GM23338 (cell line): ENCODE data around the gene CMIP. TPM values are rescaled to one million over a fixed set of nuclear protein-coding genes. Genes with fewer than 3 reads are reported as not detected.

ENCODE experiments used
- ATAC-seq: fragments of 200-7000 bp; cut with Tn5 transposase; 3 replicates; pipeline ENCODE4 v1.9.1; 2020
- DNase-seq: peaks from one replicate; pipeline ENCODE4 v3.0.0-alpha.2; 2015; ENCODE audit warnings: low spot score
- H2AFZ ChIP-seq: fragments of 200-600 bp; sonication (generic); 2 replicates; pipeline ENCODE4 v1.8.0; 2016; ENCODE audit warnings: antibody characterized with exemption, mild to moderate bottlenecking, moderate library complexity
- H3F3A ChIP-seq: fragments of 200-600 bp; sonication (generic); replicated peaks from 2 replicates; pipeline ENCODE4 v1.8.0; 2017; ENCODE audit warnings: antibody characterized with exemption, mixed run types, low read depth
- H3K27ac ChIP-seq: fragments of 200-600 bp; sonication (generic); 2 replicates; pipeline ENCODE4 v1.6.1; 2016; ENCODE audit warnings: low read depth
- H3K27me3 ChIP-seq: fragments of 200-600 bp; sonication (generic); 2 replicates; pipeline ENCODE4 v1.8.0; 2016; ENCODE audit warnings: mild to moderate bottlenecking, mixed run types, moderate library complexity; ENCODE audit not compliant: insufficient read depth
- H3K36me3 ChIP-seq: fragments of 200-600 bp; sonication (generic); 2 replicates; pipeline ENCODE4 v1.8.0; 2016; ENCODE audit warnings: mild to moderate bottlenecking; ENCODE audit not compliant: insufficient read depth
- H3K4me1 ChIP-seq: fragments of 200-600 bp; sonication (generic); 2 replicates; pipeline ENCODE4 v1.8.0; 2016; ENCODE audit warnings: mild to moderate bottlenecking, moderate library complexity; ENCODE audit not compliant: insufficient read depth
- H3K4me2 ChIP-seq: fragments of 200-600 bp; sonication (generic); 2 replicates; pipeline ENCODE4 v1.7.1; 2017; ENCODE audit warnings: mixed run types
- H3K4me3 ChIP-seq: fragments of 200-600 bp; sonication (generic); 2 replicates; pipeline ENCODE4 v1.6.1; 2016; ENCODE audit warnings: mixed run types
- H3K79me2 ChIP-seq: fragments of 200-600 bp; sonication (generic); replicated peaks from 2 replicates; pipeline ENCODE4 v1.8.0; 2017; ENCODE audit warnings: mild to moderate bottlenecking; ENCODE audit not compliant: insufficient read depth
- H3K9me2 ChIP-seq: fragments of 200-600 bp; sonication (generic); 2 replicates; pipeline ENCODE4 v1.8.0; 2017; ENCODE audit not compliant: insufficient read depth
- H4K20me1 ChIP-seq: fragments of 200-600 bp; sonication (generic); replicated peaks from 2 replicates; pipeline ENCODE4 v1.8.0; 2017; ENCODE audit warnings: mild to moderate bottlenecking; ENCODE audit not compliant: insufficient read depth
- H3K27ac Mint-ChIP-seq: 2 replicates; pipeline ENCODE4 v1.8.0; 2020; ENCODE audit warnings: inconsistent platforms, mild to moderate bottlenecking, moderate library complexity, mixed read lengths
- H3K27me3 Mint-ChIP-seq: 3 replicates; pipeline ENCODE4 v1.8.0; 2022; ENCODE audit warnings: low read depth, mild to moderate bottlenecking, moderate library complexity, mixed read lengths, inconsistent platforms; ENCODE audit not compliant: insufficient read depth, poor library complexity
- H3K36me3 Mint-ChIP-seq: 3 replicates; pipeline ENCODE4 v1.8.0; 2021; ENCODE audit warnings: low read depth, mild to moderate bottlenecking, inconsistent platforms, moderate library complexity, mixed read lengths
- H3K4me1 Mint-ChIP-seq: 3 replicates; pipeline ENCODE4 v1.8.0; 2020; ENCODE audit warnings: mild to moderate bottlenecking, inconsistent platforms, mixed read lengths
- H3K4me3 Mint-ChIP-seq: 3 replicates; pipeline ENCODE4 v1.8.0; 2021; ENCODE audit warnings: moderate library complexity, mild to moderate bottlenecking, inconsistent platforms, mixed read lengths
- H3K9me3 Mint-ChIP-seq: 3 replicates; pipeline ENCODE4 v1.8.0; 2020; ENCODE audit warnings: moderate library complexity, mild to moderate bottlenecking, inconsistent platforms, mixed read lengths
- CREB1 ChIP-seq: fragments of 250-450 bp; sonication (Bioruptor Pico); IDR thresholded peaks from 2 replicates; pipeline ENCODE4 v1.5.0; 2020; ENCODE audit warnings: low read depth, mild to moderate bottlenecking, moderate library complexity
- CTCF ChIP-seq, 2 experiments: fragments of 200-600 bp in 1 of 2; sonication (generic) in 1 of 2; conservative IDR thresholded peaks; 2 replicates each; pipeline versions ENCODE4 v1.5.1 to v1.6.1; 2016 to 2017; ENCODE audit warnings: antibody characterized with exemption in 2 of 2, low read depth in 2 of 2, mild to moderate bottlenecking in 2 of 2, moderate library complexity in 1 of 2
- ETS1 ChIP-seq: IDR thresholded peaks from 2 replicates; pipeline ENCODE4 v1.6.1; 2016; ENCODE audit warnings: antibody characterized with exemption
- EZH2phosphoT487 ChIP-seq: fragments of 200-600 bp; sonication (generic); IDR thresholded peaks from one replicate; pipeline ENCODE4 v1.8.1; 2018; ENCODE audit warnings: antibody characterized with exemption; ENCODE audit not compliant: unreplicated experiment
- JUNB ChIP-seq: IDR thresholded peaks from one replicate; pipeline ENCODE4 v1.6.1; 2016; ENCODE audit warnings: antibody characterized with exemption; ENCODE audit not compliant: unreplicated experiment
- NANOG ChIP-seq: IDR thresholded peaks from 2 replicates; pipeline ENCODE4 v1.6.1; 2016; ENCODE audit warnings: antibody characterized with exemption, borderline replicate concordance
- POLR2AphosphoS5 ChIP-seq: IDR thresholded peaks from 2 replicates; pipeline ENCODE4 v1.6.1; 2016; ENCODE audit warnings: antibody characterized with exemption, low read depth
- REST ChIP-seq: IDR thresholded peaks from one replicate; pipeline ENCODE4 v1.6.1; 2018; ENCODE audit warnings: antibody characterized with exemption; ENCODE audit not compliant: unreplicated experiment
- STAT1 ChIP-seq: IDR thresholded peaks from one replicate; pipeline ENCODE4 v1.6.1; 2016; ENCODE audit warnings: antibody characterized with exemption; ENCODE audit not compliant: unreplicated experiment
- ZNF114 ChIP-seq: fragments of 250-450 bp; sonication (Bioruptor Pico); IDR thresholded peaks from 2 replicates; pipeline ENCODE4 v1.5.0; 2020; ENCODE audit warnings: mild to moderate bottlenecking, moderate library complexity
- ZNF331 ChIP-seq: fragments of 250-450 bp; sonication (Bioruptor Pico); IDR thresholded peaks from 2 replicates; pipeline ENCODE4 v1.5.0; 2020; ENCODE audit warnings: low read depth, mild to moderate bottlenecking, moderate library complexity
- ZNF462 ChIP-seq: fragments of 250-450 bp; sonication (Bioruptor Pico); IDR thresholded peaks from 2 replicates; pipeline ENCODE4 v1.5.0; 2020; ENCODE audit warnings: mild to moderate bottlenecking, moderate library complexity
- polyA plus RNA-seq: library from polyadenylated mRNA; unstranded; fragments of >200 nt; fragmentation: Nextera tagmentation; extraction: Ambion mirVana; gene quantifications from 2 replicates; pipeline ENCODE4 v1.2.1, GENCODE V29; 2016
- total RNA-seq: library from RNA; depleted of rRNA; stranded (reverse); fragments of >200 nt; shearing (Covaris generic); gene quantifications from 2 replicates; pipeline ENCODE4 v1.2.3, GENCODE V29; 2014

The CMIP gene
- total and polyA plus RNA-seq, 2 experiments from 2014 or later = 9.5 to 62.3 TPM

GRCh38 chr16:81703177-81704155 is 258.9 kb downstream of the CMIP start:
- H3K4me2 ChIP-seq = no peak overlapping the region
- peak; percentile 28 for DNase-seq
- no peaks in the 10 kb centered on the region for H3K27me3 ChIP-seq
- H3K27ac ChIP-seq = no peak overlapping the region
- Mint-ChIP-seq H3K9me3 (no peaks in the 10 kb centered on the region), H3K27me3 (peaks cover 19% of the 10 kb centered on the region), H3K4me3 (no peak overlapping the region), H3K36me3 (peaks cover 51% of the 10 kb centered on the region), H3K27ac (no peak overlapping the region; the same call in 1 of the 2 replicates), H3K4me1 (peaks cover 2% of the 10 kb centered on the region; the same call in 2 of the 3 replicates)
- H3K36me3 ChIP-seq = no peaks in the 10 kb centered on the region
- no peaks in the 10 kb centered on the region for H3F3A ChIP-seq
- H3K9me2 ChIP-seq = no peaks in the 10 kb centered on the region
- no peaks in the 10 kb centered on the region for H4K20me1 ChIP-seq
- no peak overlapping the region for H3K4me3 ChIP-seq
- TF ChIP-seq POLR2AphosphoS5 = no peak
- TF ChIP-seq ZNF331 = no peak
- TF ChIP-seq ZNF114 (CRISPR knock-in tag) = no peak
- TF ChIP-seq REST = no peak
- TF ChIP-seq JUNB = no peak
- TF ChIP-seq EZH2phosphoT487 = no peak
- no peak for TF ChIP-seq ETS1
- no peak for TF ChIP-seq CREB1 (CRISPR knock-in tag)
- TF ChIP-seq STAT1 = no peak
- TF ChIP-seq CTCF (conservative IDR thresholded peaks at IDR 0.05; ENCODE audit: low read depth in 2 of 2) = no peak
- no peak for TF ChIP-seq NANOG
- no peak for TF ChIP-seq ZNF462
- no peaks in the 10 kb centered on the region for H3K79me2 ChIP-seq
- no peak overlapping the region for H2AFZ ChIP-seq
- peak; percentile 23; the same call in 2 of the 3 replicates for ATAC-seq
- no peaks in the 10 kb centered on the region for H3K4me1 ChIP-seq
